Pancreas (tissue), 10 donors: Measurements from ENCODE around the gene KRTAP24-1. TPM values are rescaled to one million over a fixed set of nuclear protein-coding genes. Genes with fewer than 3 reads are reported as not detected.

Source experiments
- ATAC-seq, 4 donors: fragments of 200-7000 bp; cut with Tn5 transposase; one replicate each; pipeline versions ENCODE4 v1.8.0 to v1.9.1; 2020; ENCODE audit warnings: mild to moderate bottlenecking in 4 of 4, moderate library complexity in 4 of 4
- DNase-seq, 6 donors: peaks; one replicate each; pipeline ENCODE4 v3.0.0-alpha.2; 2020
- FAIRE-seq: peaks from 2 replicates; lab custom pipeline; 2012; peaks lifted over from hg19 to GRCh38; lab: Jason Lieb, UNC
- H3K27ac ChIP-seq, 4 donors: fragments of 200-600 bp; sonication (generic); 1 replicate in 3 of 4; 2 replicates in 1 of 4; pipeline versions ENCODE4 v1.5.0 to v1.8.0; 2020
- H3K27me3 ChIP-seq, 4 donors: fragments of 200-600 bp; one replicate each; pipeline ENCODE4 v1.8.0; 2021
- H3K36me3 ChIP-seq, 3 donors: fragments of 200-600 bp; sonication (generic) in 1 of 3; one replicate each; pipeline versions ENCODE4 v1.5.0 to v1.8.0; 2020 to 2021
- H3K4me1 ChIP-seq, 3 donors: fragments of 200-600 bp; one replicate each; pipeline ENCODE4 v1.8.0; 2021
- H3K4me3 ChIP-seq, 4 donors: fragments of 200-600 bp; sonication (generic) in 2 of 4; one replicate each; pipeline versions ENCODE4 v1.5.0 to v1.8.0; 2020 to 2021
- H3K9me3 ChIP-seq, 4 donors: fragments of 200-600 bp; one replicate each; pipeline ENCODE4 v1.8.0; 2021
- CTCF ChIP-seq, 4 donors: fragments of 200-600 bp; sonication (generic) in 3 of 4; IDR thresholded peaks; one replicate each; pipeline versions ENCODE4 v1.5.0 to v1.8.0; 2021; ENCODE audit warnings: antibody characterized with exemption in 4 of 4
- WGBS, 2 donors: extraction: QIAGEN DNeasy Blood & Tissue Kit; methylation state at CpG; one replicate each; pipeline ENCODE4 v1.1.7; 2013; 5-methylcytosine and 5-hydroxymethylcytosine counted together
- intact Hi-C, 3 donors: fragments of 100-400 bp; cut with DNase I; formaldehyde crosslinking; loops; one replicate each; pipeline versions ENCODE4 v1.11.1 to v1.14.2; 2022
- polyA plus RNA-seq, 2 donors: library from polyadenylated mRNA; stranded (reverse); fragments of 200-250 nt; gene quantifications; one replicate each; pipeline ENCODE4 v1.2.3, GENCODE V29; 2013
- total RNA-seq, 6 donors: library from RNA; stranded (reverse); fragmentation: NEBNext Ultra II Directional in 4 of 6; extraction: Animal tissue kit (Norgen Biotek cat#: 25700) in 4 of 6; gene quantifications; one replicate each; pipeline versions ENCODE4 v1.2.1 to v1.2.4, GENCODE V29; 2021 to 2023
- donor health status: healthy with polysubstance abuse.
- donor health status: DM: no; HTN: no; CAD: no; lungs with moderate emphysema.
- donor health status: DM: no; HTN: no; CAD: no.
- donor health status: control.
- donor health status: control.
- donor health status: Bipolar disorder and iron deficiency.
- donor health status: DM: yes; HTN: yes; CAD: no.
- donor health status: DM: no; HTN: no; CAD: no.
- donor health status: DM: no; HTN: no; CAD: no.
- donor health status: DM: yes; HTN: yes; CAD: no.

Gene KRTAP24-1
- total and polyA plus RNA-seq, 8 donors: not detected

DNA sequence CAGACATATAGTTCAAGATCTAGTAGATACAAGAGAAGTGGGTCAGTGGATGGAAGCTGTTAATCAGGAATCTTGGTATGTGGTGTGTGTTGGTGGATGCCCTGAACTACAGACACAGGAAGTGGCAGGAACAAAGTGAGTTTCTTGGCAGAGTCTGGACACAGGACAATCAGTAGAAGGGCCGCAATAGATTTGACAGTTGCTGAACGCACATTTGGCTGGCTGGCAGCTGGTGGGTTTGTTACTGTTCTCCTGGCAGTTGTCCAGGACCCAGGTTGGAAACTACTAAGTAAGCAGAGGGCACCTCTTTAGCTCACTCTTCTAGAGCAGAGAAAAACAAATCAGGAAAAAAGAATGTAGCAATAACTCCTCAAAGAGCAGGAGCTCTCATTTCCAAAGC is 24.1 kb upstream of the KRTAP24-1 start:
- H3K9me3 ChIP-seq: no peaks in the 10 kb centered on the region

GRCh38 chr21:30305136-30305535 is 22.4 kb upstream of the KRTAP24-1 start:
- Histone ChIP-seq H3K9me3 (no peaks in the 10 kb centered on the region), H3K4me3 (no peak overlapping the region), H3K36me3 (no peaks in the 10 kb centered on the region), H3K27ac (no peak overlapping the region), H3K27me3 (no peaks in the 10 kb centered on the region), H3K4me1 (peaks cover 0 to 7% (median 5%) of the 10 kb centered on the region in 3 donors)
- DNase-seq (no peak), FAIRE-seq (no peak), ATAC-seq (no peak)
- 17 to 30% methylated on average over 1 of the region's 1 CpG for WGBS, 2 donors
- intact Hi-C loops: no loop called here
- no peak for TF ChIP-seq CTCF (IDR thresholded peaks at IDR 0.05)

More for the DNA sequence above, 24.1 kb upstream of the KRTAP24-1 start:
- intact Hi-C loops: no loop called here
- no peaks in the 10 kb centered on the region for H3K27me3 ChIP-seq
- H3K27ac ChIP-seq: no peak overlapping the region
- DNase-seq: peak in 5 of 6 donors; percentile 2 to 17 (median 14)
- no peak overlapping the region for H3K4me3 ChIP-seq
- WGBS, 2 donors: 12 to 17% methylated on average over 2 of the region's 2 CpGs
- FAIRE-seq: no peak
- peak; percentile 54 to 64 (median 60) for ATAC-seq
- H3K4me1 ChIP-seq: peaks cover 0 to 7% (median 5%) of the 10 kb centered on the region in 3 donors
- no peak for TF ChIP-seq CTCF (IDR thresholded peaks at IDR 0.05)
- no peaks in the 10 kb centered on the region for H3K36me3 ChIP-seq

DNA sequence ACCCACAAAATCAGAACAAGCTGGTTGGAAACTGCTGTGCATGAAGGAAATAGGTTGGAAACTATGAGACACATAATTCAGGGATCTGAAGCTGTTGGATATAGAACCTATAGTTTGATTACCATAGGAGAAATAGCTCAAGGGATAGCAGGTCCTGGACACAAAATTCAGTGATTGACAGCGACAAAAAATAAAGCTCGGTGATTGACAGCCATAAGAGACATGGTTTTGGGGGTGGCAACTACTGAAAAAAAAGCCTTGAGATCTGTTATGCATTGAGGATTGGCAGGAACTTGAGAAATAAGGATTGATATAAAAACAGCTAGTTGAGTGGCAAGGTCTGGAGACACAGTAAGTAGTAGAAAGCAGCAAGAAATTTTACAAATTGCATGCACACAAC is 6.5 kb upstream of the KRTAP24-1 start, which contains the start of gene KRTAP25-1:
KRTAP25-1 (minus strand) TSS at position 300 of the 400 bp plus-strand sequence; CDS start at position 276, 24 bp downstream.
- Histone ChIP-seq H3K9me3 (no peaks in the 10 kb centered on the region), H3K36me3 (no peaks in the 10 kb centered on the region), H3K4me1 (no peaks in the 10 kb centered on the region), H3K27me3 (no peaks in the 10 kb centered on the region), H3K27ac (no peak within 1 kb of the TSS), H3K4me3 (no peak within 1 kb of the TSS)
- TF ChIP-seq CTCF (IDR thresholded peaks at IDR 0.05): no peak
- DNase-seq (no peak), ATAC-seq (no peak), FAIRE-seq (no peak)
- 83 to 85% methylated on average over 2 of the region's 2 CpGs for WGBS, 2 donors
- intact Hi-C loops: no loop called here

GRCh38 chr21:30271611-30272010 is 11.1 kb downstream of the KRTAP24-1 start:
- no peak for ATAC-seq
- Histone ChIP-seq H3K27me3 (no peaks in the 10 kb centered on the region), H3K4me3 (no peak overlapping the region), H3K36me3 (no peaks in the 10 kb centered on the region), H3K27ac (no peak overlapping the region), H3K4me1 (no peaks in the 10 kb centered on the region), H3K9me3 (no peaks in the 10 kb centered on the region)
- intact Hi-C loops: no loop called here
- FAIRE-seq: no peak
- WGBS, 2 donors: 74 to 93% methylated on average over 1 of the region's 1 CpG
- no peak for TF ChIP-seq CTCF (IDR thresholded peaks at IDR 0.05)
- no peak for DNase-seq

DNA sequence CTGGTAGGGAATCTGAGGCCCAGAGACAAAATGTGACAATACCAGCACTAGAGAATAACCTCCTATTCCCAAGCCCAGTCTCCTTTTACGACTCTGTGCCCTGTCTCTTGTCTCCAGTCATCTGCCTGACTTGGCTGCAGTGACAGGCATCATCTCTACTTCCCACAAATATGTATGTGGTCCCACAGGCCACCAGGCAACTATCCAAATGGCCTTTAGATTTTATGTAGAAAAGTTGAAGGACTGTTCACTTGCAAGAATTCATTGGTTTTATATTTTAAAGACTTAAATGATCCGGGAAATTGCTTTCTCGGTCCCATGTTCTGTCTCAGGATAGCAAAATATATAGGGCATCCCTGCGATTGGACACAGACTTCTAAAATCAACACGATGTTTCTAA is 11.6 kb downstream of the KRTAP24-1 start:
- intact Hi-C loops: no loop called here
- Histone ChIP-seq H3K4me1 (no peaks in the 10 kb centered on the region), H3K27me3 (no peaks in the 10 kb centered on the region), H3K9me3 (no peaks in the 10 kb centered on the region), H3K4me3 (no peak overlapping the region), H3K27ac (no peak overlapping the region), H3K36me3 (no peaks in the 10 kb centered on the region)
- DNase-seq: no peak
- 75 to 76% methylated on average over 5 of the region's 5 CpGs for WGBS, 2 donors
- TF ChIP-seq CTCF (IDR thresholded peaks at IDR 0.05): no peak
- no peak for ATAC-seq
- no peak for FAIRE-seq
